Measurements from ENCODE around the gene SLC22A23.

DNA sequence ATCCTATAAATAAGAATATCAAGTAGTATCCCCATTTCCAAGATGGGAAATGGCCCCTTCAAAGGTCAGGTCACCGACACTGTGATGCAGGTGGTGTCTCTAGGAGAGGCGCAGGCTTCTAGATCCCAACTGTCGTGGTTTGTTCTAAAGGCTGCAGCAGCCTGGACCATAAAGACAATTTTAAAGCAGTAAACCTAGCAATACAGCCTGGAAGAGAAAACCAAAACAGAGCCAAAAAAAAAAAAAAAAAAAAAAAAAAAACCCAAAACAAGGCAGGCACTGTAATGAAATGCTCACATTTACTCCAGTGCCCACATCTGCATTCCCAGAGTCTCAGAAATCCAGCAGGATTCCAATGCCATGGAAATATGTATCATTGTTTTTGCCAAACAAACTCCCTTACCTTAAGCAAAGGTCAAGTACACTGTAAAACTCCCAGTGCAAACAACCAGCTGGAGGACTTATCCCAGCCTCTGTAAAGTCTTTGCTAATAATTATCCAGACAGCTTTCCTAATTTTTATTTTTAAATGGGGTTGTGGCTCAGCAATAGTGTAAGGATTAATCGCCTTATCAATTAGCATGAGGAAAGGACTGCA is 99.9 kb downstream of the SLC22A23 start:
- TF ChIP-seq CTCF (conservative IDR thresholded peaks at IDR 0.05): no peak
- TF ChIP-seq ZFX (IDR thresholded peaks at IDR 0.05): no peak

Data from C4-2B (cell line).